ENCODE measurements around the gene GUCY2D.
A peak's percentile ranks its signal among the peaks of the same experiment; 100 is the strongest.
"Not testable (repeated sequence)": the region's sequence is repeated elsewhere in the genome, so short reads cannot be mapped to it uniquely, and the experiment has no call there.

The GUCY2D gene

DNA sequence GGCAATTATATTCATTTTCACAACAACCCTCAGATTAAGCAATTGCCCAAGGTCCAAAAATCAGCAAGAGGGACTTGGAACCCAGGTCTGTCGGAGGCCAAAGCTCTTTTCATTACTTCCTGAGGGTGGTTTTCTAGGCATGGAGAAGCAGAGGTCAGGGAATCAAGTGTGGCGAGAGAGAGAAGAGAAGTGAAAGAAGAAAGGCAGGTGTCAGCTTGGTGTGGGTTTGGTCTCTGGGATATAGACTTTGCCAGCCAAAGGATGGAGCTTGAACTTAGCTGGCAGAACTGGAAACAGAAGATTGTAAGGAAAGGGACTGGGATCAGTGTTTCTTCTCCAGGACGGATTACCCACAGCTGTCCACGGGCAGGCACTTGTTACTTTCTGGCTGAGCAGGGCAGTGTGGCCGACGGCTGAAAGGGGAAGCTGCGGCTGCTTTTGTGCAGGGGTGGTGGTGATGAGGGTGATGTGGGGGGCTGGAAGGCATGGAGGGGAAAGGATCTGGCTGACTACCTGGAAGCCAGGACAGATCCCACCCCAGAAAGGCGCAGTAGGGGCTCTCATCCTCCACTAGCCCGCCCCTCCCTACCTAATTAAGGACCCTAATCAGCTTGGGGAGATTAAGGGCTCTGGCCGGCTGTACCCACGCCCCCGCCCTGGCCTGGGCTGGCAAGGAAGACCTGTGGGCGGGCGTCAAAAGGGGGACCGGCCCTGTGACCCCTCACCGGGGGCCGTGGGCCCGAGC is at the start of gene GUCY2D:
Gene GUCY2D, plus strand, starts transcription at position 640 of the 745 bp plus-strand sequence. CDS start 433 bp downstream, outside the sequence.
- H3K4me3 ChIP-seq (ENCODE audit: low read depth, low read length), result peak within 1 kb of the TSS; percentile 51
- no peaks in the 10 kb centered on the region for H3K4me1 ChIP-seq (ENCODE audit: control insufficient read depth, insufficient read depth, low read length)
- no peaks in the 10 kb centered on the region for H3K9me3 ChIP-seq (ENCODE audit: control insufficient read depth, insufficient read depth, low read depth, low read length)
- no peaks in the 10 kb centered on the region for H3K36me3 ChIP-seq (ENCODE audit: control insufficient read depth, insufficient read depth, low read length)
- H3K27me3 ChIP-seq (ENCODE audit: control insufficient read depth, insufficient read depth, low read length), result peaks cover 56% of the 10 kb centered on the region
- H3K9ac ChIP-seq (ENCODE audit: low read length), result no peak within 1 kb of the TSS
- no peak within 1 kb of the TSS for H3K27ac ChIP-seq (ENCODE audit: low read depth, low read length)

- not testable (repeated sequence) for H3K9ac ChIP-seq (ENCODE audit: low read length); H3K27ac ChIP-seq (ENCODE audit: low read depth, low read length); H3K27me3 ChIP-seq (ENCODE audit: control insufficient read depth, insufficient read depth, low read length); H3K4me1 ChIP-seq (ENCODE audit: control insufficient read depth, insufficient read depth, low read length); H3K4me3 ChIP-seq (ENCODE audit: low read depth, low read length); H3K9me3 ChIP-seq (ENCODE audit: control insufficient read depth, insufficient read depth, low read depth, low read length)
- H3K36me3 ChIP-seq (ENCODE audit: control insufficient read depth, insufficient read depth, low read length), result peaks cover 12% of the 10 kb centered on the region
Observed at GRCh38 chr17:7953266-7953665, 49.1 kb upstream of the GUCY2D start.

GRCh38 chr17:7955414-7956227 is 46.8 kb upstream of the GUCY2D start:
- Histone ChIP-seq H3K4me1 (ENCODE audit: control insufficient read depth, insufficient read depth, low read length) (no peaks in the 10 kb centered on the region), H3K27ac (ENCODE audit: low read depth, low read length) (no peak overlapping the region), H3K36me3 (ENCODE audit: control insufficient read depth, insufficient read depth, low read length) (no peaks in the 10 kb centered on the region), H3K9ac (ENCODE audit: low read length) (no peak overlapping the region), H3K9me3 (ENCODE audit: control insufficient read depth, insufficient read depth, low read depth, low read length) (peaks cover 2% of the 10 kb centered on the region; the same call in 1 of the 2 replicates), H3K27me3 (ENCODE audit: control insufficient read depth, insufficient read depth, low read length) (no peaks in the 10 kb centered on the region), H3K4me3 (ENCODE audit: low read depth, low read length) (no peak overlapping the region)

DNA sequence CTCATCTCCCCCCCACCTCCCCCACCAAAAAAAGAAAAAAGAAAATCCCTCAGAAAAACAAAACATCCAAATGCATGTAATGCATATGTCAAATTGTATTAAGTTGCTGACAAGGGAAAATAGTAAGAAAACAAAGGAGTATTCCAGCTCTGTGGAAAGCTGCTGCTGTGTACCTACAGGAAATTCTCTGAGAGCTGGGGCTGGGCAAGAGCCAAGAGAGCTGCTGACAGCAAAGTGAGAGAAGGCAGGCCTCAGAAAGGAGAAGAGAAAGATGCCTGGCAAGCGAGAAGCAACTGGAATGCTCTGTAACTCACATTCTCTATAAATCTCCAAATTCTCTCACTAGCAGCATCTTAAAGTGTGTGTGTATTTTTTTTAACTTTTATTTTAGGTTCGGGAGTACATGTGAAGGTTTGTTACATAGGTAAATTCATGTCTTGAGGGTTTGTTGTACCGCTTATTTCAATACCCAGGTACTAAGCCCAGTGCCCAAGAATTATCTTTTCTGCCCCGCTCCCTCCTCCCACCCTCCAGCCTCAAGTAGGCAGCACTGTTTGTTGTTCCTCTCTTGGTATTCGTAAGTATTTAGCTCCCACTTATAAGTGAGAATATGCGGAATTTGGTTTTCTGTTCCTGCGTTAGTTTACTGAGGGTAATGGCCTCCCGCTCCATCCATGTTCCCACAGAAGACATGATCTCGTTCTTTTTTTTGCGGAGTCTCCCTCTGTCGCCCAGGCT is 46.0 kb upstream of the GUCY2D start:
- Histone ChIP-seq H3K4me1 (ENCODE audit: control insufficient read depth, insufficient read depth, low read length) (no peaks in the 10 kb centered on the region; the same call in 1 of the 2 replicates), H3K27me3 (ENCODE audit: control insufficient read depth, insufficient read depth, low read length) (no peaks in the 10 kb centered on the region), H3K4me3 (ENCODE audit: low read depth, low read length) (no peak overlapping the region), H3K36me3 (ENCODE audit: control insufficient read depth, insufficient read depth, low read length) (no peaks in the 10 kb centered on the region), H3K9ac (ENCODE audit: low read length) (no peak overlapping the region), H3K27ac (ENCODE audit: low read depth, low read length) (no peak overlapping the region), H3K9me3 (ENCODE audit: control insufficient read depth, insufficient read depth, low read depth, low read length) (peaks cover 2% of the 10 kb centered on the region; the same call in 1 of the 2 replicates)

DNA sequence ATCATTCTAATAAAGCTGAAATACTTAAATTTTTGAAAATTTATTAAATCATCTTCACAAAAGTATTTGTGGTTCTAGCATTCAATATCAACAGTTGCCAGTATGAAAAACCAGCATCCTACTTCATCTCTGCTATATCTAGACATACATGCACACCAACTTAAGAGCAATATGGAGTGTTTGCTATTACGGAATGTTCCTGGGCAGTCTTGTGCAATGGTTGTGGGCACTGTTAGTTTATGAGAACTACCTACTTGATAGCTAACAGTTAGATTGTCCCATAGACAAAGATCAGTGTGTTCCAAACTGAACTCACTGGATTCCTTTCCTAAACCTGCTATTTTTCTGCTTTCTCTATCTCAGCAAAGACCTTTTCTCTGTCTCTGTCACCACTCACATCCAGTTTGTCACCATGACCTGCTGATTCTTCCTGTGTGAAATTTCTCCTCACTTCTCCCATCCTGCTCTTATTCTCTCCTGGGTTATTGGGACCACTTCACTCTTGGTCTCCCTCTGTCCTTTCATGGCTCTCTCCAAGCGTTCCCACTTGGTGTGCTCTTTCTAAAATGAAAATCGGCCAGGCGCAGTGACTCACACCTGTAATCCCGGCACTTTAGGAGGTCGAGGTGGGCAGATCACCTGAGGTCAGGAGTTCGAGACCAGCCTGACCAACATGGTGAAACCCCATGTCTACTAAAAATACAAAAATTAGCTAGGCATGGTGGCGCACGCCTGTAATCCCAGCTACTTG is 42.7 kb upstream of the GUCY2D start:
- Histone ChIP-seq H3K4me1 (ENCODE audit: control insufficient read depth, insufficient read depth, low read length) (no peaks in the 10 kb centered on the region; the same call in 1 of the 2 replicates), H3K36me3 (ENCODE audit: control insufficient read depth, insufficient read depth, low read length) (no peaks in the 10 kb centered on the region), H3K9me3 (ENCODE audit: control insufficient read depth, insufficient read depth, low read depth, low read length) (no peaks in the 10 kb centered on the region), H3K4me3 (ENCODE audit: low read depth, low read length) (no peak overlapping the region), H3K9ac (ENCODE audit: low read length) (no peak overlapping the region), H3K27ac (ENCODE audit: low read depth, low read length) (no peak overlapping the region), H3K27me3 (ENCODE audit: control insufficient read depth, insufficient read depth, low read length) (no peaks in the 10 kb centered on the region)

DNA sequence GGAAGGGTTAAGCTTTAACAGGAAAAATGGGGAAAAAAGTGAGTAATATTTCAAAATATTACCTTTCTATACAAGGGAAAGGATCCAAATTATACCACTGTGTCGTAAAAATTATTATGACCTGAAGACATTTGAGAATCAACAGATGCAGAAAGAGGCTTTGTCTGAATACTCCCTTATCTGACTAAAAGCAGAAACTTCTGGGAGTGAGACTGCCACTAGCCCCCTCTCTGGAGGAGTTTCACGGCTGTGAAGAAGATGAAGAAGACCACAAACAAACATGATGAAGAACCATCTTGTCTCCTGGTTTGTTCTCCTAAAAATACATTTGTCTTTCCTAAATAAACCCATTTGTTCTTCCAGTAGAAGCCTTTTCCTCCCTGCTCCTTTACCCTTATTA is 41.0 kb upstream of the GUCY2D start:
- Histone ChIP-seq H3K9me3 (ENCODE audit: control insufficient read depth, insufficient read depth, low read depth, low read length) (no peaks in the 10 kb centered on the region), H3K27me3 (ENCODE audit: control insufficient read depth, insufficient read depth, low read length) (no peaks in the 10 kb centered on the region), H3K27ac (ENCODE audit: low read depth, low read length) (no peak overlapping the region), H3K4me3 (ENCODE audit: low read depth, low read length) (no peak overlapping the region), H3K9ac (ENCODE audit: low read length) (no peak overlapping the region), H3K4me1 (ENCODE audit: control insufficient read depth, insufficient read depth, low read length) (no peaks in the 10 kb centered on the region; the same call in 1 of the 2 replicates), H3K36me3 (ENCODE audit: control insufficient read depth, insufficient read depth, low read length) (no peaks in the 10 kb centered on the region)

DNA sequence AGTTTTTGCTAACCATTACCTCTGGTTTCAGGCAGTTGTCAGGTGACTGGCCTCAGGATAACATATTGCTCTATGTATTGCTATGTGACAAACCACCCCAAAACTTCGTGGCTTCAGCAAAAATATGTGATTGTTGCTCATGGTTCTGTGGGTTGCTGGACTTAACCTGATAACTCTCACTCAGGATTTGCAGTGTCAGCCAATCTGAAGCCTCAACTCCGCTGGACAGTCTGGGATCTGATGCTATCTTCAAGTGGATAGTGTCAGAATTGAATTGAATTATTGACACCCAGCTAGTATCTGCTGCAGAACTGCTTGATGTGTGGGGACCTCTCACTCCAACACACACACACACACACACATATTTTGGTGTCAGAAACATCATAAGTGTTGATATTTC is 34.7 kb upstream of the GUCY2D start:
- no peaks in the 10 kb centered on the region for H3K27me3 ChIP-seq (ENCODE audit: control insufficient read depth, insufficient read depth, low read length)
- no peaks in the 10 kb centered on the region for H3K36me3 ChIP-seq (ENCODE audit: control insufficient read depth, insufficient read depth, low read length)

GRCh38 chr17:7969433-7969832 is 33.0 kb upstream of the GUCY2D start:
- no peaks in the 10 kb centered on the region for H3K36me3 ChIP-seq (ENCODE audit: control insufficient read depth, insufficient read depth, low read length)
- no peak overlapping the region for H3K27ac ChIP-seq (ENCODE audit: low read depth, low read length)
- H3K4me3 ChIP-seq (ENCODE audit: low read depth, low read length), result no peak overlapping the region
- peaks cover 4% of the 10 kb centered on the region for H3K9me3 ChIP-seq (ENCODE audit: control insufficient read depth, insufficient read depth, low read depth, low read length)
- no peak overlapping the region for H3K9ac ChIP-seq (ENCODE audit: low read length)
- no peaks in the 10 kb centered on the region for H3K4me1 ChIP-seq (ENCODE audit: control insufficient read depth, insufficient read depth, low read length)
- H3K27me3 ChIP-seq (ENCODE audit: control insufficient read depth, insufficient read depth, low read length), result no peaks in the 10 kb centered on the region

More for the DNA sequence above, 34.7 kb upstream of the GUCY2D start:
- no peaks in the 10 kb centered on the region for H3K4me1 ChIP-seq (ENCODE audit: control insufficient read depth, insufficient read depth, low read length)
- no peak overlapping the region for H3K9ac ChIP-seq (ENCODE audit: low read length)
- H3K27ac ChIP-seq (ENCODE audit: low read depth, low read length), result no peak overlapping the region
- no peak overlapping the region for H3K4me3 ChIP-seq (ENCODE audit: low read depth, low read length)
- H3K9me3 ChIP-seq (ENCODE audit: control insufficient read depth, insufficient read depth, low read depth, low read length), result no peaks in the 10 kb centered on the region

- no peaks in the 10 kb centered on the region for H3K27me3 ChIP-seq (ENCODE audit: control insufficient read depth, insufficient read depth, low read length)
- H3K9ac ChIP-seq (ENCODE audit: low read length), result no peak overlapping the region
- no peaks in the 10 kb centered on the region for H3K4me1 ChIP-seq (ENCODE audit: control insufficient read depth, insufficient read depth, low read length)
- no peak overlapping the region for H3K4me3 ChIP-seq (ENCODE audit: low read depth, low read length)
- H3K36me3 ChIP-seq (ENCODE audit: control insufficient read depth, insufficient read depth, low read length), result no peaks in the 10 kb centered on the region
- H3K9me3 ChIP-seq (ENCODE audit: control insufficient read depth, insufficient read depth, low read depth, low read length), result peaks cover 16% of the 10 kb centered on the region
- H3K27ac ChIP-seq (ENCODE audit: low read depth, low read length), result no peak overlapping the region
Observed at GRCh38 chr17:7971651-7972050, 30.8 kb upstream of the GUCY2D start.

DNA sequence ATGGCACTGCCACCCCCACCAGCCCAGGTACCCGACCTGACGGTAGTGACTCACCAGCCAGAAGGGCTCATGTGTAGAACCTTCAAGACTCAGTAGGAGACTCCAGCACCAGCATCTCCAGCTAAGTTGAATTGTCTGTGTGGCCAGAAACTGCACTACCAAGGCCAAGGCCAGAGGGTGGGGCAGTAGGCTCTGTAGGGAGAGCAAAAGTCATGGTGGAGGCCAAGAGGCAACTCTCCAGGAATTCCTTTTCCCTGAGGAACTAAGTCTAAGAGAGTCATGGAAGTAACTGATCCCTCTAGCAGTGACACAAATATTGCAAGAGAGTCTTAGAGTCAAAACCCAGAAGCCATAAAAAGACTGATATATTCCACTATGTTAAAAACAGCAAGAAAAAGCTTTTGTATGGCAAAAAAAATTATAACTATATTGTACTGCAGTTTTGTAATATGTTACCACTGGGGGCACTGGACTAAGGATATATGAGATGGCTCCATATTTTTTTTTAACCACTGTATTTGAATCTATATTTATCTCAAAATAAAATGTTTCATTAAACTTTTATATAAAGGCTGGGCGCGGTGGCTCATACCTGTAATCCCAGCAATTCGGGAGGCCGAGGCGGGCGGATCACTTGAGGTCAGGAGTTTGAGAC is 30.2 kb upstream of the GUCY2D start:
- H3K9me3 ChIP-seq (ENCODE audit: control insufficient read depth, insufficient read depth, low read depth, low read length), result peaks cover 16% of the 10 kb centered on the region
- H3K4me1 ChIP-seq (ENCODE audit: control insufficient read depth, insufficient read depth, low read length), result no peaks in the 10 kb centered on the region
- no peaks in the 10 kb centered on the region for H3K27me3 ChIP-seq (ENCODE audit: control insufficient read depth, insufficient read depth, low read length)
- H3K27ac ChIP-seq (ENCODE audit: low read depth, low read length), result no peak overlapping the region
- H3K9ac ChIP-seq (ENCODE audit: low read length), result no peak overlapping the region
- no peak overlapping the region for H3K4me3 ChIP-seq (ENCODE audit: low read depth, low read length)
- H3K36me3 ChIP-seq (ENCODE audit: control insufficient read depth, insufficient read depth, low read length), result no peaks in the 10 kb centered on the region
